Gastrocnemius medialis (tissue), 4 donors: ENCODE measurements around the gene ZNF672. TPM values are rescaled to one million over a fixed set of nuclear protein-coding genes. Genes with fewer than 3 reads are reported as not detected.
"Not testable (repeated sequence)": the region's sequence is repeated elsewhere in the genome, so short reads cannot be mapped to it uniquely, and the experiment has no call there.

Source experiments
- ATAC-seq, 2 donors: fragments of 150-250 bp; one replicate each; pipeline ENCODE4 v1.9.1; 2016
- DNase-seq, 2 donors: peaks; one replicate each; pipeline ENCODE4 v3.0.0-alpha.2; 2019
- H3K27ac ChIP-seq, 4 donors: fragments of 200-600 bp; sonication (generic); 1 replicate in 1 of 4; 2 replicates in 3 of 4; pipeline ENCODE4 v1.5.1; 2016 to 2018; ENCODE audit warnings: mild to moderate bottlenecking in 2 of 4, moderate library complexity in 1 of 4
- H3K27me3 ChIP-seq, 3 donors: fragments of 200-600 bp; sonication (generic) in 2 of 3; 1 replicate in 1 of 3; 2 replicates in 2 of 3; pipeline versions ENCODE4 v1.5.1 to v1.6.0; 2016 to 2019; ENCODE audit warnings: mild to moderate bottlenecking in 1 of 3, moderate library complexity in 1 of 3
- H3K36me3 ChIP-seq, 2 donors: fragments of 200-600 bp; sonication (generic) in 1 of 2; one replicate each; pipeline ENCODE4 v1.5.1; 2017 to 2018
- H3K4me1 ChIP-seq, 2 donors: fragments of 200-600 bp; sonication (generic) in 1 of 2; one replicate each; pipeline ENCODE4 v1.5.1; 2016 to 2017; ENCODE audit warnings: mild to moderate bottlenecking in 2 of 2
- H3K4me3 ChIP-seq, 4 donors: fragments of 200-600 bp; sonication (generic) in 3 of 4; 1 replicate in 1 of 4; 2 replicates in 3 of 4; pipeline ENCODE4 v1.5.1; 2016 to 2019; ENCODE audit warnings: mild to moderate bottlenecking in 2 of 4
- H3K9me3 ChIP-seq, 3 donors: fragments of 200-600 bp; sonication (generic) in 2 of 3; 1 replicate in 1 of 3; 2 replicates in 2 of 3; pipeline ENCODE4 v1.5.1; 2016 to 2019
- POLR2A ChIP-seq, 2 donors: fragments of 450-650 bp; IDR thresholded peaks; one replicate each; pipeline ENCODE4 v1.6.1; 2017; ENCODE audit warnings: antibody characterized with exemption in 2 of 2, mild to moderate bottlenecking in 2 of 2, moderate library complexity in 2 of 2
- in situ Hi-C, 4 donors: fragments of 200-750 bp; cut with MboI; loops; one replicate each; pipeline versions ENCODE4 v1.15.0 to v1.8.0; 2017; ENCODE audit warnings: low sequenced_read_pairs in 4 of 4
- intact Hi-C: fragments of 100-400 bp; cut with DNase I; formaldehyde crosslinking; loops from one replicate; pipeline ENCODE4 v1.15.1; 2023; ENCODE audit warnings: low total_unique reads
- total RNA-seq, 4 donors: library from RNA; depleted of rRNA; stranded (reverse); fragments of >200 nt; gene quantifications; one replicate each; pipeline versions ENCODE4 v1.1.0 to v1.2.3, GENCODE V29; 2016
- TF ChIP-seq, protein P1 (sequence below), 5 experiments: fragments of 450-650 bp in 3 of 5; fragments of 200-600 bp in 2 of 5; sonication (generic) in 2 of 5; IDR thresholded peaks in 4 of 5; conservative IDR thresholded peaks in 1 of 5; 1 replicate in 4 of 5; 2 replicates in 1 of 5; pipeline ENCODE4 v1.5.1; 2016 to 2019; ENCODE audit warnings: antibody characterized with exemption in 5 of 5, mild to moderate bottlenecking in 3 of 5, moderate library complexity in 3 of 5

ZNF672 gene
- total RNA-seq, 4 donors from 2014 or later: 41.9 to 81.0 (median 59.0) TPM

GRCh38 chr1:248792342-248792741, 45.7 kb upstream of the ZNF672 start:
- no peaks in the 10 kb centered on the region for H3K4me1 ChIP-seq
- H3K27me3 ChIP-seq: no peaks in the 10 kb centered on the region
- H3K36me3 ChIP-seq: no peaks in the 10 kb centered on the region
- no peak for DNase-seq
- TF ChIP-seq POLR2A (IDR thresholded peaks at IDR 0.05): no peak
- TF ChIP-seq, protein P1, sequence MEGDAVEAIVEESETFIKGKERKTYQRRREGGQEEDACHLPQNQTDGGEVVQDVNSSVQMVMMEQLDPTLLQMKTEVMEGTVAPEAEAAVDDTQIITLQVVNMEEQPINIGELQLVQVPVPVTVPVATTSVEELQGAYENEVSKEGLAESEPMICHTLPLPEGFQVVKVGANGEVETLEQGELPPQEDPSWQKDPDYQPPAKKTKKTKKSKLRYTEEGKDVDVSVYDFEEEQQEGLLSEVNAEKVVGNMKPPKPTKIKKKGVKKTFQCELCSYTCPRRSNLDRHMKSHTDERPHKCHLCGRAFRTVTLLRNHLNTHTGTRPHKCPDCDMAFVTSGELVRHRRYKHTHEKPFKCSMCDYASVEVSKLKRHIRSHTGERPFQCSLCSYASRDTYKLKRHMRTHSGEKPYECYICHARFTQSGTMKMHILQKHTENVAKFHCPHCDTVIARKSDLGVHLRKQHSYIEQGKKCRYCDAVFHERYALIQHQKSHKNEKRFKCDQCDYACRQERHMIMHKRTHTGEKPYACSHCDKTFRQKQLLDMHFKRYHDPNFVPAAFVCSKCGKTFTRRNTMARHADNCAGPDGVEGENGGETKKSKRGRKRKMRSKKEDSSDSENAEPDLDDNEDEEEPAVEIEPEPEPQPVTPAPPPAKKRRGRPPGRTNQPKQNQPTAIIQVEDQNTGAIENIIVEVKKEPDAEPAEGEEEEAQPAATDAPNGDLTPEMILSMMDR (IDR thresholded peaks at IDR 0.05 in 4 of 5, conservative IDR thresholded peaks at IDR 0.05 in 1 of 5): no peak
- ATAC-seq: no peak
- intact Hi-C loops: no loop called here
- no peaks in the 10 kb centered on the region for H3K9me3 ChIP-seq
- in situ Hi-C loops: no loop called here
- no peak overlapping the region for H3K27ac ChIP-seq
- no peak overlapping the region for H3K4me3 ChIP-seq

DNA sequence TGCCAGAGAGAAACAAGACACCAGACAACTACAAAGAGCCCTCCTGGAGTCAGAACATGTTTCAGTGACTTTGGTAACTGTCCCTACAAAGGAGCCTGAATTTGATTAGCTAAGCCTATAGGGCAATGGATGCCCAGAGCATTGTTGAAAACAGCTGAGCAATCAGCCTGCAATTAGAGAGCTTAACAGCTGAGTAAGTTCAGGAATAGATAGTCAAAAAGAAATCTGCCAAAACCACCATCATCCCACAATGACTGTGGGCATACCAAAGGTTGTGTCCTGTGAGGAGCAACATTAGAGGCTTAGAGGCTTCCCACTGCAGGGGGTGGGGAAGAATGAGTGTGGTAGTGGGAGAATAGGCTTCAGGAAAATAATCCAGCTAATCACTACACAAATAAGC, 44.4 kb upstream of the ZNF672 start:
- H3K36me3 ChIP-seq: no peaks in the 10 kb centered on the region
- H3K4me1 ChIP-seq: no peaks in the 10 kb centered on the region
- DNase-seq (no peak), ATAC-seq (no peak)
- no peaks in the 10 kb centered on the region for H3K9me3 ChIP-seq
- H3K27ac ChIP-seq: no peak overlapping the region
- in situ Hi-C loops: no loop called here
- TF ChIP-seq, protein P1 (IDR thresholded peaks at IDR 0.05 in 4 of 5, conservative IDR thresholded peaks at IDR 0.05 in 1 of 5): no peak
- no peak for TF ChIP-seq POLR2A (IDR thresholded peaks at IDR 0.05)
- intact Hi-C loops: no loop called here
- H3K4me3 ChIP-seq: no peak overlapping the region
- H3K27me3 ChIP-seq: no peaks in the 10 kb centered on the region

DNA sequence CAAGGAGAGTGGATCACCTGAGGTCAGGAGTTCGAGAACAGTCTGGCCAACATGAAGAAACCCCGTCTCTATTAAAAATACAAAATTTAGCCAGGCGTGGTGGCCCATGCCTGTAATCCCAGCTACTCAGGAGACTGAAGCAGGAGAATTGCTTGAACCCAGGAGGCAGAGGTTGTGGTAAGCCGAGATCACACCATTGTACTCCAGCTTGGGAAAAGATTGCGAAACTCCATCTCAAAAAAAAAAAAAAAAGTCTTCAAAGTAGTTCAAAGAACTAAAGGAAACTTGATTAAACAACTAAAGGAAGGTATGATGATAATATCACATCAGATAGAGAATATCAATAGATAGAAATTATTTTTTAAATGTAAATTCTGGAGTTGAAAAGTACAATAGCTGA, 43.4 kb upstream of the ZNF672 start:
- DNase-seq, H3K36me3 ChIP-seq, ATAC-seq, intact Hi-C loops, H3K4me3 ChIP-seq, H3K27ac ChIP-seq, H3K9me3 ChIP-seq, in situ Hi-C loops, H3K4me1 ChIP-seq, H3K27me3 ChIP-seq: not testable (repeated sequence)

GRCh38 chr1:248798791-248799190, 39.2 kb upstream of the ZNF672 start:
- H3K27ac ChIP-seq: no peak overlapping the region
- TF ChIP-seq POLR2A (IDR thresholded peaks at IDR 0.05): no peak
- TF ChIP-seq, protein P1 (IDR thresholded peaks at IDR 0.05 in 4 of 5, conservative IDR thresholded peaks at IDR 0.05 in 1 of 5): no peak
- ATAC-seq (no peak), DNase-seq (no peak)
- intact Hi-C loops: no loop called here
- H3K36me3 ChIP-seq: no peaks in the 10 kb centered on the region
- no peak overlapping the region for H3K4me3 ChIP-seq
- H3K4me1 ChIP-seq: no peaks in the 10 kb centered on the region
- in situ Hi-C loops: no loop called here
- no peaks in the 10 kb centered on the region for H3K9me3 ChIP-seq
- H3K27me3 ChIP-seq: no peaks in the 10 kb centered on the region

GRCh38 chr1:248800459-248800858, 37.6 kb upstream of the ZNF672 start:
- Histone ChIP-seq H3K9me3 (no peaks in the 10 kb centered on the region), H3K4me1 (no peaks in the 10 kb centered on the region), H3K4me3 (no peak overlapping the region), H3K36me3 (no peaks in the 10 kb centered on the region), H3K27me3 (no peaks in the 10 kb centered on the region), H3K27ac (no peak overlapping the region)
- intact Hi-C loops: no loop called here
- in situ Hi-C loops: no loop called here
- TF ChIP-seq POLR2A (IDR thresholded peaks at IDR 0.05): no peak
- TF ChIP-seq, protein P1 (IDR thresholded peaks at IDR 0.05 in 4 of 5, conservative IDR thresholded peaks at IDR 0.05 in 1 of 5): no peak
- DNase-seq (no peak), ATAC-seq (no peak)
